Ishikawa (cell line): ENCODE data around the gene NOS1AP.

Experiments
- CEBPB ChIP-seq: IDR thresholded peaks from 2 replicates; pipeline ENCODE4 v1.6.1; 2012
- CREB1 ChIP-seq: IDR thresholded peaks from 2 replicates; pipeline ENCODE4 v1.6.1; 2012; ENCODE audit warnings: low read depth
- EGR1 ChIP-seq: IDR thresholded peaks from 2 replicates; pipeline ENCODE4 v1.6.1; 2012
- EP300 ChIP-seq: IDR thresholded peaks from 2 replicates; pipeline ENCODE4 v1.6.1; 2012; ENCODE audit warnings: borderline replicate concordance
- FOXM1 ChIP-seq: IDR thresholded peaks from 2 replicates; pipeline ENCODE4 v1.6.1; 2012; ENCODE audit warnings: low read depth, borderline replicate concordance
- MAX ChIP-seq: IDR thresholded peaks from 2 replicates; pipeline ENCODE4 v1.6.1; 2012
- NFIC ChIP-seq: IDR thresholded peaks from 2 replicates; pipeline ENCODE4 v1.6.1; 2012
- RAD21 ChIP-seq: IDR thresholded peaks from 2 replicates; pipeline ENCODE4 v1.6.1; 2012; ENCODE audit warnings: low read depth
- REST ChIP-seq: IDR thresholded peaks from 2 replicates; pipeline ENCODE4 v1.6.1; 2012; ENCODE audit warnings: low read depth, mild to moderate bottlenecking
- TAF1 ChIP-seq: IDR thresholded peaks from 2 replicates; pipeline ENCODE4 v1.6.1; 2012; ENCODE audit warnings: low read depth, mild to moderate bottlenecking
- TCF12 ChIP-seq: IDR thresholded peaks from 2 replicates; pipeline ENCODE4 v1.6.1; 2012; ENCODE audit warnings: low read depth
- TEAD4 ChIP-seq: IDR thresholded peaks from 2 replicates; pipeline ENCODE4 v1.6.1; 2012
- USF1 ChIP-seq: IDR thresholded peaks from 2 replicates; pipeline ENCODE4 v1.6.1; 2012
- YY1 ChIP-seq: IDR thresholded peaks from 2 replicates; pipeline ENCODE4 v1.6.1; 2012; ENCODE audit warnings: low read depth
- ZBTB7A ChIP-seq: IDR thresholded peaks from 2 replicates; pipeline ENCODE4 v1.6.1; 2012; ENCODE audit warnings: low read depth

NOS1AP gene

GRCh38 chr1:162405800-162406199 is 336.3 kb downstream of the NOS1AP start:
- TF ChIP-seq RAD21 (no peak), TEAD4 (no peak), NFIC (no peak), CREB1 (no peak), YY1 (no peak), EP300 (no peak)

- TF ChIP-seq TAF1: no peak
- TF ChIP-seq YY1: no peak
- TF ChIP-seq ZBTB7A: no peak
- TF ChIP-seq RAD21: no peak
- no peak for TF ChIP-seq TCF12
- no peak for TF ChIP-seq REST
- TF ChIP-seq USF1: no peak
- no peak for TF ChIP-seq EP300
- TF ChIP-seq CREB1: no peak
- no peak for TF ChIP-seq TEAD4
- no peak for TF ChIP-seq EGR1
- no peak for TF ChIP-seq FOXM1
- TF ChIP-seq MAX: no peak
- no peak for TF ChIP-seq NFIC
- TF ChIP-seq CEBPB: no peak
These were observed 337.3 kb downstream of the NOS1AP start for GRCh38 chr1:162406811-162407210.

GRCh38 chr1:162407539-162407938 is 338.0 kb downstream of the NOS1AP start:
- TF ChIP-seq NFIC: no peak
- no peak for TF ChIP-seq TAF1
- no peak for TF ChIP-seq ZBTB7A
- TF ChIP-seq REST: no peak
- TF ChIP-seq TEAD4: no peak
- TF ChIP-seq CREB1: no peak
- no peak for TF ChIP-seq EP300
- no peak for TF ChIP-seq CEBPB
- TF ChIP-seq FOXM1: no peak
- no peak for TF ChIP-seq USF1

GRCh38 chr1:162412002-162412401 is 342.5 kb downstream of the NOS1AP start, which contains the start of gene SH2D1B:
Gene SH2D1B (minus strand): TSS chr1:162412136. CDS start chr1:162412016, 120 bp downstream.
- no peak for TF ChIP-seq YY1
- no peak for TF ChIP-seq TAF1
- no peak for TF ChIP-seq ZBTB7A
- no peak for TF ChIP-seq MAX
- no peak for TF ChIP-seq TCF12
- TF ChIP-seq REST: no peak
- TF ChIP-seq USF1: no peak
- TF ChIP-seq NFIC: no peak
- TF ChIP-seq TEAD4: no peak
- no peak for TF ChIP-seq EP300
- TF ChIP-seq EGR1: no peak
- TF ChIP-seq RAD21: no peak
- TF ChIP-seq CREB1: no peak
- no peak for TF ChIP-seq CEBPB

- no peak for TF ChIP-seq FOXM1
- no peak for TF ChIP-seq MAX
- no peak for TF ChIP-seq USF1
- no peak for TF ChIP-seq EP300
- TF ChIP-seq REST: no peak
- no peak for TF ChIP-seq ZBTB7A
- no peak for TF ChIP-seq RAD21
- no peak for TF ChIP-seq TCF12
- no peak for TF ChIP-seq NFIC
- no peak for TF ChIP-seq TEAD4
- TF ChIP-seq YY1: no peak
- no peak for TF ChIP-seq EGR1
- TF ChIP-seq CREB1: no peak
These were observed 346.7 kb downstream of the NOS1AP start for GRCh38 chr1:162416215-162416614.
